GM13977 (cell line): ENCODE data around the gene FAM83G.

Experiments
- DNase-seq: peaks from one replicate; pipeline ENCODE4 v3.0.0; 2012; ENCODE audit warnings: low spot score
- CTCF ChIP-seq: IDR thresholded peaks from 2 replicates; pipeline ENCODE4 v1.5.1; 2012; ENCODE audit warnings: mild to moderate bottlenecking, control low read depth; ENCODE audit not compliant: insufficient read depth; ENCODE audit errors: extremely low read depth, missing control alignments
- in situ Hi-C: fragments of 300-500 bp; cut with MboI; formaldehyde crosslinking; loops from one replicate; pipeline ENCODE4 v1.12.0; 2022; ENCODE audit warnings: low sequenced_read_pairs, low pct_unique_long_range_greater_than_20kb, mixed read lengths, inconsistent platforms; ENCODE audit not compliant: unreplicated experiment

The FAM83G gene

GRCh38 chr17:18984273-18985114, 20.1 kb downstream of the FAM83G start:
- in situ Hi-C loops: no loop called here
- TF ChIP-seq CTCF: no peak
- no peak for DNase-seq

GRCh38 chr17:18981642-18982424, 22.7 kb downstream of the FAM83G start:
- no peak for DNase-seq
- TF ChIP-seq CTCF: no peak
- in situ Hi-C loops: no loop called here

- no peak for DNase-seq
- no peak for TF ChIP-seq CTCF
- in situ Hi-C loops: no loop called here
These were observed 23.3 kb downstream of the FAM83G start for GRCh38 chr17:18981335-18981641.

- TF ChIP-seq CTCF: no peak
- in situ Hi-C loops: no loop called here
- DNase-seq: no peak
These were observed 23.8 kb downstream of the FAM83G start for GRCh38 chr17:18980682-18981334.

- TF ChIP-seq CTCF: no peak
- in situ Hi-C loops: no loop called here
These were observed 25.9 kb downstream of the FAM83G start for GRCh38 chr17:18978655-18979054.

GRCh38 chr17:18978050-18978449, 26.5 kb downstream of the FAM83G start:
- in situ Hi-C loops: no loop called here
- no peak for TF ChIP-seq CTCF
- no peak for DNase-seq

More at GRCh38 chr17:18978655-18979054, 25.9 kb downstream of the FAM83G start:
- no peak for DNase-seq
